Calu3 (cell line): Measurements from ENCODE around the gene UNC45B. TPM values are rescaled to one million over a fixed set of nuclear protein-coding genes. Genes with fewer than 3 reads are reported as not detected.

Experiments used
- BruUV-seq: library from RNA; stranded (reverse); fragments of 400-500 nt; replicated peaks from 2 replicates; lab custom pipeline; 2021; lab: Mats Ljungman, UMichigan
- CTCF ChIA-PET: fragments of 300-600 bp; sonication (Branson Sonifier 250); formaldehyde crosslinking; loops from one replicate; lab custom pipeline; 2022; ENCODE audit warnings: antibody characterized with exemption; lab: Charles Lee
- DNase-seq: peaks from one replicate; pipeline ENCODE4 v3.0.0; 2022
- H3K27ac Mint-ChIP-seq: one replicate; pipeline ENCODE4 v1.8.0; 2022; ENCODE audit warnings: mixed read lengths; ENCODE audit not compliant: unreplicated experiment
- H3K27me3 Mint-ChIP-seq: one replicate; pipeline ENCODE4 v1.8.0; 2022; ENCODE audit warnings: mixed read lengths; ENCODE audit not compliant: unreplicated experiment
- H3K36me3 Mint-ChIP-seq: one replicate; pipeline ENCODE4 v1.8.0; 2022; ENCODE audit warnings: mild to moderate bottlenecking, moderate library complexity, mixed read lengths; ENCODE audit not compliant: insufficient read depth, unreplicated experiment
- H3K4me1 Mint-ChIP-seq: one replicate; pipeline ENCODE4 v1.8.0; 2022; ENCODE audit warnings: mild to moderate bottlenecking, low read depth, mixed read lengths; ENCODE audit not compliant: unreplicated experiment
- H3K4me3 Mint-ChIP-seq: one replicate; pipeline ENCODE4 v1.8.0; 2022; ENCODE audit warnings: mild to moderate bottlenecking, low read depth, moderate library complexity, mixed read lengths; ENCODE audit not compliant: unreplicated experiment
- H3K9me3 Mint-ChIP-seq: one replicate; pipeline ENCODE4 v1.8.0; 2022; ENCODE audit warnings: low read depth, mixed read lengths; ENCODE audit not compliant: unreplicated experiment
- CTCF ChIP-seq: fragments of 200-600 bp; IDR thresholded peaks from one replicate; pipeline ENCODE4 v1.8.0; 2022; ENCODE audit warnings: antibody characterized with exemption; ENCODE audit not compliant: unreplicated experiment
- intact Hi-C: fragments of 100-400 bp; cut with micrococcal nuclease; formaldehyde crosslinking; loops from one replicate; pipeline ENCODE4 v1.10.0; 2022; ENCODE audit not compliant: unreplicated experiment
- total RNA-seq: library from RNA; stranded (reverse); gene quantifications from 2 replicates; pipeline ENCODE4 v1.2.3, GENCODE V29; 2022

UNC45B gene
- total RNA-seq, 1 experiment from 2014 or later: not detected

- no peak overlapping the region for H3K27ac Mint-ChIP-seq
- CTCF ChIA-PET: interaction anchor here (0.6 kb wide), 1 partner anchor 228 kb away, joined by 3 read pairs; no protein-coding TSS in a partner anchor
- no peak overlapping the region for H3K4me3 Mint-ChIP-seq
- no peak for TF ChIP-seq CTCF
- intact Hi-C loops: no loop called here
- DNase-seq: no peak
- peaks cover 44% of the 10 kb centered on the region for H3K27me3 Mint-ChIP-seq
- H3K9me3 Mint-ChIP-seq: no peaks in the 10 kb centered on the region
- peaks cover 6% of the 10 kb centered on the region for H3K4me1 Mint-ChIP-seq
- no TSS peak for BruUV-seq
- no peaks in the 10 kb centered on the region for H3K36me3 Mint-ChIP-seq
Observed at GRCh38 chr17:35164716-35165115, 17.1 kb downstream of the UNC45B start.

- TF ChIP-seq CTCF: no peak
- no TSS peak for BruUV-seq
- H3K27ac Mint-ChIP-seq: no peak overlapping the region
- no peak for DNase-seq
- peaks cover 32% of the 10 kb centered on the region for H3K27me3 Mint-ChIP-seq
- intact Hi-C loops: no loop called here
- peaks cover 6% of the 10 kb centered on the region for H3K4me1 Mint-ChIP-seq
- no peaks in the 10 kb centered on the region for H3K9me3 Mint-ChIP-seq
- CTCF ChIA-PET: interaction anchor here (1.1 to 1.6 kb wide), 2 partner anchors 11 to 410 kb away, joined by 3 to 4 read pairs; no protein-coding TSS in a partner anchor
- H3K36me3 Mint-ChIP-seq: no peaks in the 10 kb centered on the region
- H3K4me3 Mint-ChIP-seq: no peak overlapping the region
Observed at GRCh38 chr17:35166526-35166925, 18.9 kb downstream of the UNC45B start.

- H3K4me3 Mint-ChIP-seq: no peak overlapping the region
- H3K4me1 Mint-ChIP-seq: peaks cover 3% of the 10 kb centered on the region
- no peaks in the 10 kb centered on the region for H3K9me3 Mint-ChIP-seq
- DNase-seq: no peak
- TF ChIP-seq CTCF: no peak
- intact Hi-C loops: no loop called here
- peaks cover 27% of the 10 kb centered on the region for H3K27me3 Mint-ChIP-seq
- CTCF ChIA-PET: interaction anchor here (0.6 to 1.6 kb wide), 4 partner anchors 12 to 409 kb away, joined by 3 to 4 read pairs (median 3); no protein-coding TSS in a partner anchor
- no TSS peak for BruUV-seq
- no peak overlapping the region for H3K27ac Mint-ChIP-seq
- H3K36me3 Mint-ChIP-seq: no peaks in the 10 kb centered on the region
Observed at GRCh38 chr17:35167046-35167445, 19.4 kb downstream of the UNC45B start.

GRCh38 chr17:35167666-35168065 lies 20.0 kb downstream of the UNC45B start:
- H3K27me3 Mint-ChIP-seq: peaks cover 27% of the 10 kb centered on the region
- intact Hi-C loops: no loop called here
- DNase-seq: no peak

More at GRCh38 chr17:35167666-35168065, 20.0 kb downstream of the UNC45B start:
- Mint-ChIP-seq H3K4me3 (no peak overlapping the region), H3K9me3 (no peaks in the 10 kb centered on the region), H3K36me3 (no peaks in the 10 kb centered on the region), H3K4me1 (no peaks in the 10 kb centered on the region), H3K27ac (no peak overlapping the region)
- no TSS peak for BruUV-seq
- TF ChIP-seq CTCF: no peak
- CTCF ChIA-PET: interaction anchor here (0.6 to 1.6 kb wide), 4 partner anchors 13 to 372 kb away, joined by 3 to 4 read pairs (median 4); no protein-coding TSS in a partner anchor
